Mammary epithelial cell (primary cell): ENCODE data around the gene RHOBTB1.

Experiments used
- CTCF ChIP-seq, 2 donors: IDR thresholded peaks in 1 of 2; conservative IDR thresholded peaks in 1 of 2; 2 replicates each; pipeline ENCODE4 v1.5.1; 2011 to 2012; ENCODE audit warnings: inconsistent platforms in 2 of 2, low read length in 2 of 2, mild to moderate bottlenecking in 2 of 2, control low read depth in 1 of 2, low read depth in 1 of 2; ENCODE audit not compliant: insufficient read depth in 1 of 2; ENCODE audit errors: extremely low read depth in 1 of 2
- EZH2 ChIP-seq: IDR thresholded peaks from 2 replicates; pipeline ENCODE4 v1.6.1; 2012; ENCODE audit warnings: low read length, inconsistent platforms, borderline replicate concordance

- no peak for TF ChIP-seq CTCF (conservative IDR thresholded peaks at IDR 0.05 in 1 of 2, IDR thresholded peaks at IDR 0.05 in 1 of 2; ENCODE audit: extremely low read depth in 1 of 2, insufficient read depth in 1 of 2, low read depth in 1 of 2, low read length in 2 of 2)
- TF ChIP-seq EZH2 = no peak
These were observed 24.0 kb upstream of the RHOBTB1 start for GRCh38 chr10:60967854-60968484.
